Measurements from ENCODE around the gene ISM1.

- TF ChIP-seq CTCF (IDR thresholded peaks at IDR 0.05) (no peak), POLR2A (IDR thresholded peaks at IDR 0.05) (no peak), POLR2AphosphoS5 (IDR thresholded peaks at IDR 0.05) (no peak)
Measured at GRCh38 chr20:13226367-13226766, 5.3 kb downstream of the ISM1 start.

Measured in prostate gland (tissue), 2 donors.